ENCODE measurements around the gene DCUN1D3. TPM values are rescaled to one million over a fixed set of nuclear protein-coding genes. Genes with fewer than 3 reads are reported as not detected.
A peak's percentile ranks its signal among the peaks of the same experiment; 100 is the strongest.

Gene DCUN1D3
- total RNA-seq, 1 experiment from 2014 or later, result 10.5 TPM

DNA sequence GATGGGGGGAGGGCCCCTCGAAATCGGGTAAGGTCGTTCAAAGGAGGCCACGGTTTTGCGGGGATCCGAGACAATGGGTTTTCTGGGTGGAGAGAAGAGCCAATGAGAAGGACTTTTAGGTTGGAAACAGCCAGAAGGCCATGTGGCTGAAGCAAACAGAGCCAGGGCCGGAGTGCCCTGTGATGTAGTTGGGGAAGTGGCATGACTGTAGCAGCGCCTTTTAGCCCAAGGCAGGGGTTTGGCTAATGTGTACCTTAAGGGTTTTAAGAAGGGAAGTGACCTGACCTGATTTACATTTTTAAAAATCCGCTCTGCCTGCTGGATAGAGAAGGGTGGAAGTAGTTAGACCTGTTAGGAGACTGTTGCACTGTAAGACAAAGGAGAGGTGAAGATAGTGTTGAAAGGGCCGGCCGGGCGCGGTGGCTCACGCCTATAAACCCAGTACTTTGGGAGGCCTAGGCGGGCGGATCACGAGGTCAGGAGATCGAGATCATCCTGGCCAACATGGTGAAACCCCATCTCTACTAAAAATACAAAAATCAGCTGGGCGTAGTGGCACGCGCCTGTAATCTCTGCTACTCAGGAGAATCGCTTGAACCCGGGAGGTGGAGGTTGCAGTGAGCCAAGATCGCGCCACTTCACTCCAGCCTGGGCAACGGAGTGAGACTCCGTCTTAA is 1.4 kb upstream of the DCUN1D3 start:
- intact Hi-C loops (cut with micrococcal nuclease), result loop anchor here (1.0 kb wide), 1 partner anchor 10 kb away; no protein-coding TSS in a partner anchor
- peaks cover 80% of the 10 kb centered on the region for H3K79me2 ChIP-seq (ENCODE audit: low read length)
- H3K4me1 ChIP-seq (ENCODE audit: insufficient read depth, low read length), result peaks cover 76% of the 10 kb centered on the region

DNA sequence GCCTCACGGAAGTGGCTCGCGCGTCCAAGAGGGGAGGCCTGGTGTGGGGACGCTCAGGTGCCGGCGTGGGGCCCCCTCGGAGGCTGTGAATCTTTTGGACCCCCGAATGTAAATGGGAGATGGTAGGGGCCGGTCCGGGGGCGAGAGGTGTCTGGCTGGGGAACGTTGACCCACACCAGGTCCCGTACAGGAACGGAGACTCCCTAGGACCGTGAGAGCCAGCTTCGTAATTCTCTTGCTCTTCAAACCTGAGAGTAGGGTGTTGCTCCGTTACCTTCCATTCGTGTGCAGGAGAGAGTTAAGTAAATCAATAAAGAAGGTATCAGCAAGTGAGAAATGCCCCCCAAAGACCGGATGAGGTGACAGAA is 894 bp upstream of the DCUN1D3 start:
- POLR2A ChIA-PET (ENCODE audit: unreplicated experiment), result no interaction called here
- TF ChIP-seq EZH2 (IDR thresholded peaks at IDR 0.05; ENCODE audit: low read length, unreplicated experiment) (no peak), EZH2phosphoT487 (IDR thresholded peaks at IDR 0.05; ENCODE audit: borderline replicate concordance, low read length) (no peak)
- TF ChIP-seq, protein P1, sequence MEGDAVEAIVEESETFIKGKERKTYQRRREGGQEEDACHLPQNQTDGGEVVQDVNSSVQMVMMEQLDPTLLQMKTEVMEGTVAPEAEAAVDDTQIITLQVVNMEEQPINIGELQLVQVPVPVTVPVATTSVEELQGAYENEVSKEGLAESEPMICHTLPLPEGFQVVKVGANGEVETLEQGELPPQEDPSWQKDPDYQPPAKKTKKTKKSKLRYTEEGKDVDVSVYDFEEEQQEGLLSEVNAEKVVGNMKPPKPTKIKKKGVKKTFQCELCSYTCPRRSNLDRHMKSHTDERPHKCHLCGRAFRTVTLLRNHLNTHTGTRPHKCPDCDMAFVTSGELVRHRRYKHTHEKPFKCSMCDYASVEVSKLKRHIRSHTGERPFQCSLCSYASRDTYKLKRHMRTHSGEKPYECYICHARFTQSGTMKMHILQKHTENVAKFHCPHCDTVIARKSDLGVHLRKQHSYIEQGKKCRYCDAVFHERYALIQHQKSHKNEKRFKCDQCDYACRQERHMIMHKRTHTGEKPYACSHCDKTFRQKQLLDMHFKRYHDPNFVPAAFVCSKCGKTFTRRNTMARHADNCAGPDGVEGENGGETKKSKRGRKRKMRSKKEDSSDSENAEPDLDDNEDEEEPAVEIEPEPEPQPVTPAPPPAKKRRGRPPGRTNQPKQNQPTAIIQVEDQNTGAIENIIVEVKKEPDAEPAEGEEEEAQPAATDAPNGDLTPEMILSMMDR (conservative IDR thresholded peaks at IDR 0.05; ENCODE audit: low read depth, low read length), result no peak
- CTCF ChIA-PET, result interaction anchor here (0.7 kb wide), 1 partner anchor 11 kb away, joined by 3 read pairs; no protein-coding TSS in a partner anchor

More for the DNA sequence above, 1.4 kb upstream of the DCUN1D3 start:
- Histone ChIP-seq H3K9ac (ENCODE audit: low read length) (peak overlapping the region; percentile 99), H2AFZ (ENCODE audit: low read length) (peak overlapping the region; percentile 51; the same call in 1 of the 2 replicates), H3K36me3 (ENCODE audit: low read depth, low read length) (peaks cover 4% of the 10 kb centered on the region; the same call in 1 of the 2 replicates), H3K27ac (ENCODE audit: low read length) (peak overlapping the region; percentile 97), H3K4me3 (ENCODE audit: low read length) (peak overlapping the region; percentile 96), H3K4me2 (ENCODE audit: low read length) (peak overlapping the region; percentile 93), H3F3A (ENCODE audit: low read length, unreplicated experiment) (peaks cover 10% of the 10 kb centered on the region), H3K9me3 (ENCODE audit: low read length) (no peaks in the 10 kb centered on the region), H3K9me2 (replicated peaks; ENCODE audit: low read length) (no peaks in the 10 kb centered on the region), H4K20me1 (ENCODE audit: low read length) (peaks cover 15% of the 10 kb centered on the region; the same call in 1 of the 2 replicates), H3K27me3 (ENCODE audit: low read length) (no peaks in the 10 kb centered on the region)
- DNase-seq (peak; percentile 88), ATAC-seq (peak; percentile 27)
- POLR2A ChIA-PET (ENCODE audit: unreplicated experiment), result no interaction called here
- no TSS peak for BruUV-seq (replicated peaks)
- CTCF ChIA-PET, result interaction anchor here (0.7 kb wide), 1 partner anchor 10 kb away, joined by 3 read pairs; no protein-coding TSS in a partner anchor
- TF ChIP-seq, protein P1 (conservative IDR thresholded peaks at IDR 0.05; ENCODE audit: low read depth, low read length), result no peak
- no peak for TF ChIP-seq EZH2phosphoT487 (IDR thresholded peaks at IDR 0.05; ENCODE audit: borderline replicate concordance, low read length)

More for the DNA sequence above, 894 bp upstream of the DCUN1D3 start:
- Histone ChIP-seq H3F3A (ENCODE audit: low read length, unreplicated experiment) (peaks cover 10% of the 10 kb centered on the region), H3K4me2 (ENCODE audit: low read length) (peak overlapping the region; percentile 93), H2AFZ (ENCODE audit: low read length) (peak overlapping the region; percentile 51; the same call in 1 of the 2 replicates), H3K9ac (ENCODE audit: low read length) (peak overlapping the region; percentile 99), H3K36me3 (ENCODE audit: low read depth, low read length) (peaks cover 6% of the 10 kb centered on the region; the same call in 1 of the 2 replicates), H4K20me1 (ENCODE audit: low read length) (peaks cover 15% of the 10 kb centered on the region; the same call in 1 of the 2 replicates), H3K79me2 (ENCODE audit: low read length) (peaks cover 86% of the 10 kb centered on the region), H3K4me1 (ENCODE audit: insufficient read depth, low read length) (peaks cover 72% of the 10 kb centered on the region), H3K9me3 (ENCODE audit: low read length) (no peaks in the 10 kb centered on the region), H3K27me3 (ENCODE audit: low read length) (no peaks in the 10 kb centered on the region), H3K4me3 (ENCODE audit: low read length) (peak overlapping the region; percentile 96), H3K27ac (ENCODE audit: low read length) (peak overlapping the region; percentile 97), H3K9me2 (replicated peaks; ENCODE audit: low read length) (no peaks in the 10 kb centered on the region)
- TSS peak; percentile 52 for BruUV-seq (replicated peaks)
- ATAC-seq (no peak), DNase-seq (no peak)
- intact Hi-C loops (cut with micrococcal nuclease), result loop anchor here (1.0 kb wide), 1 partner anchor 10 kb away; no protein-coding TSS in a partner anchor

Data from PC-3 (cell line).